Endothelial cell of umbilical vein (primary cell): ENCODE data around the gene ANKUB1. TPM values are rescaled to one million over a fixed set of nuclear protein-coding genes. Genes with fewer than 3 reads are reported as not detected.

Source experiments
- BruUV-seq: library from RNA; stranded (reverse); fragments of 400-500 nt; replicated peaks from 2 replicates; lab custom pipeline; 2021; lab: Mats Ljungman, UMichigan
- CTCF ChIA-PET: fragments of 300-600, 350-600 bp; sonication (Branson Sonifier 250); formaldehyde crosslinking; loops from one replicate; lab custom pipeline; 2021; ENCODE audit warnings: antibody characterized with exemption, inconsistent platforms; lab: Charles Lee
- POLR2A ChIA-PET: fragments of 300-600, 350-600 bp; sonication (Branson Sonifier 250); formaldehyde crosslinking; loops from one replicate; lab custom pipeline; 2021; ENCODE audit warnings: antibody characterized with exemption, inconsistent platforms; lab: Charles Lee
- DNase-seq: peaks from one replicate; pipeline ENCODE4 v3.0.0-alpha.2; 2011; ENCODE audit warnings: low read depth, low spot score
- FAIRE-seq: peaks from 2 replicates; lab custom pipeline; 2011; peaks lifted over from hg19 to GRCh38; lab: Jason Lieb, UNC
- H2AFZ ChIP-seq: 2 replicates; pipeline ENCODE4 v1.6.0; 2012; ENCODE audit warnings: low read depth, low read length, control low read depth, inconsistent platforms
- H3K27ac ChIP-seq: 2 replicates; pipeline ENCODE4 v1.5.1; 2011; ENCODE audit warnings: low read depth, mild to moderate bottlenecking, control low read depth, low read length, moderate library complexity; ENCODE audit not compliant: insufficient read depth
- H3K27me3 ChIP-seq, 2 experiments: 2 replicates each; pipeline versions ENCODE4 v1.6.0 to v1.6.1; 2011; ENCODE audit warnings: low read length in 2 of 2, mixed read lengths in 1 of 2; ENCODE audit not compliant: control insufficient read depth in 2 of 2, insufficient read depth in 2 of 2
- H3K36me3 ChIP-seq, 2 experiments: 2 replicates in 1 of 2; 3 replicates in 1 of 2; pipeline ENCODE4 v1.5.1; 2011; ENCODE audit warnings: low read length in 2 of 2, mild to moderate bottlenecking in 1 of 2, moderate library complexity in 1 of 2; ENCODE audit not compliant: control insufficient read depth in 2 of 2, insufficient read depth in 2 of 2; ENCODE audit errors: extremely low read depth in 1 of 2
- H3K4me1 ChIP-seq: 3 replicates; pipeline ENCODE4 v1.5.1; 2011; ENCODE audit warnings: mild to moderate bottlenecking, low read length; ENCODE audit not compliant: control insufficient read depth, insufficient read depth; ENCODE audit errors: extremely low read depth
- H3K4me2 ChIP-seq: 2 replicates; pipeline ENCODE4 v1.6.1; 2011; ENCODE audit warnings: low read length, control low read depth, mixed read lengths; ENCODE audit not compliant: insufficient read depth
- H3K4me3 ChIP-seq, 3 experiments: fragments of 200-600 bp in 1 of 3; sonication (generic), shearing (Covaris generic) in 1 of 3; replicated peaks in 1 of 3; 2 replicates each; pipeline ENCODE4 v1.5.1; 2011 to 2016; ENCODE audit warnings: control low read depth in 3 of 3, low read length in 3 of 3, mild to moderate bottlenecking in 2 of 3, inconsistent platforms in 1 of 3, low read depth in 1 of 3, moderate library complexity in 1 of 3; ENCODE audit not compliant: insufficient read depth in 1 of 3
- H3K79me2 ChIP-seq: 2 replicates; pipeline ENCODE4 v1.6.0; 2012; ENCODE audit warnings: low read length, inconsistent platforms; ENCODE audit not compliant: control insufficient read depth, insufficient read depth
- H3K9ac ChIP-seq: replicated peaks from 2 replicates; pipeline ENCODE3; 2011; ENCODE audit warnings: low read length, control low read depth; ENCODE audit not compliant: insufficient read depth; ENCODE audit errors: extremely low read depth
- H3K9me1 ChIP-seq: replicated peaks from 3 replicates; pipeline ENCODE4 v1.6.0; 2011; ENCODE audit warnings: mild to moderate bottlenecking, low read length; ENCODE audit not compliant: control insufficient read depth, insufficient read depth; ENCODE audit errors: extremely low read depth
- H3K9me3 ChIP-seq: replicated peaks from 2 replicates; pipeline ENCODE4 v1.5.1; 2012; ENCODE audit warnings: low read length, inconsistent platforms; ENCODE audit not compliant: control insufficient read depth, insufficient read depth
- H4K20me1 ChIP-seq: replicated peaks from 2 replicates; pipeline ENCODE3; 2011; ENCODE audit warnings: mild to moderate bottlenecking, low read length; ENCODE audit not compliant: control insufficient read depth, insufficient read depth; ENCODE audit errors: extremely low read depth
- EZH2 ChIP-seq: IDR thresholded peaks from 2 replicates; pipeline ENCODE4 v1.6.1; 2012; ENCODE audit warnings: borderline replicate concordance, low read depth, mild to moderate bottlenecking, moderate library complexity, low read length, inconsistent platforms; ENCODE audit not compliant: severe bottlenecking
- FOS ChIP-seq: IDR thresholded peaks from 2 replicates; pipeline ENCODE4 v1.6.1; 2011; ENCODE audit warnings: mild to moderate bottlenecking, low read length, moderate library complexity, borderline replicate concordance; ENCODE audit not compliant: insufficient read depth
- GATA2 ChIP-seq: IDR thresholded peaks from 2 replicates; pipeline ENCODE4 v1.7.0; 2011; ENCODE audit warnings: low read depth, mild to moderate bottlenecking, moderate library complexity, mixed read lengths, low read length; ENCODE audit not compliant: insufficient read length, insufficient read depth
- JUN ChIP-seq: IDR thresholded peaks from 2 replicates; pipeline ENCODE4 v1.6.1; 2011; ENCODE audit warnings: borderline replicate concordance, low read depth; ENCODE audit not compliant: insufficient read length, insufficient read depth
- MYC ChIP-seq: IDR thresholded peaks from one replicate; pipeline ENCODE4 v1.6.1; 2011; ENCODE audit warnings: mild to moderate bottlenecking, low read depth, low read length
- POLR2A ChIP-seq: IDR thresholded peaks from 2 replicates; pipeline ENCODE4 v1.6.1; 2012; ENCODE audit warnings: low read depth, mild to moderate bottlenecking, control low read depth, low read length
- POLR2AphosphoS5 ChIP-seq: IDR thresholded peaks from 2 replicates; pipeline ENCODE4 v1.6.1; 2012; ENCODE audit warnings: low read depth, mild to moderate bottlenecking, control low read depth, low read length, moderate library complexity; ENCODE audit not compliant: insufficient read depth
- dilution Hi-C: fragments of 300-500 bp; cut with MboI; formaldehyde crosslinking; loops from one replicate; pipeline ENCODE4 v1.15.0; 2019; ENCODE audit warnings: low sequenced_read_pairs; ENCODE audit not compliant: extremely low pct_ligation_motif_present
- intact Hi-C: fragments of 100-400 bp; cut with micrococcal nuclease; formaldehyde crosslinking; loops from one replicate; pipeline ENCODE4 v1.10.0; 2022
- polyA plus RNA-seq, 4 experiments: library from polyadenylated mRNA; depleted of rRNA in 3 of 4; stranded (reverse) in 3 of 4; unstranded in 1 of 4; fragments of >200 nt; gene quantifications; 2 replicates each; pipeline versions ENCODE4 v1.2.1 to v1.2.3, GENCODE V29; 2011 to 2012; ENCODE audit warnings: missing spikeins in 1 of 4
- total RNA-seq: library from RNA; stranded (reverse); gene quantifications from 2 replicates; pipeline ENCODE4 v1.2.3, GENCODE V29; 2021
- TF ChIP-seq, protein P1 (sequence below), 2 donors: IDR thresholded peaks; 1 replicate in 1 of 2; 2 replicates in 1 of 2; pipeline ENCODE4 v1.5.1; 2011; ENCODE audit warnings: low read length in 2 of 2, mild to moderate bottlenecking in 2 of 2, moderate library complexity in 2 of 2, control low read depth in 1 of 2, inconsistent platforms in 1 of 2, low read depth in 1 of 2; ENCODE audit not compliant: insufficient read depth in 1 of 2; ENCODE audit errors: extremely low read depth in 1 of 2
- TF ChIP-seq, protein P2 (sequence below): IDR thresholded peaks from 2 replicates; pipeline ENCODE4 v1.6.1; 2011; ENCODE audit not compliant: insufficient read depth, insufficient read length

The ANKUB1 gene
- total and polyA plus RNA-seq, 2 donors (not counting 3 experiments of a cell fraction or from before 2014, with no cell fraction given): not detected

DNA sequence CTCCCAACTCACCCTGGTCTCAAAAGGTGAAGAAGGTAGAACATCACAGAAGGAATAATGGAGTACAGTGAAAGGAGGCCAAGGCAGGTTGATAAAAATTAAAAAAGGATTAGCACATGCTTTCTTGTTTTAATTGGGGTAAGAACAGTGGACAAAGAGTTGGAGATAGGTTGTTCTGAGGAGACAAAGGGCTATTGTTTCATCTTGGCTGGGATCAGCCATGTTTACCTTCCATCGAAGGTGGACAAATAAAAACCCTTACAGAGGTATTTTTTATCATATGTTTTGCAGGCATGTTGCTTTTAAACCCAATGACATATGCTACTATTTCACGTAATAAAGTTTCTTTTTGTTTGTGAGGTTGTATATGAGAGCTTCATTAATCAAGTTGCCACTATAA lies 53.0 kb downstream of the ANKUB1 start:
- POLR2A ChIA-PET: no interaction called here
- H3K4me3 ChIP-seq: no peak overlapping the region
- no peaks in the 10 kb centered on the region for H4K20me1 ChIP-seq
- no peak overlapping the region for H3K9ac ChIP-seq
- H3K9me1 ChIP-seq: no peaks in the 10 kb centered on the region
- no peaks in the 10 kb centered on the region for H3K9me3 ChIP-seq
- FAIRE-seq: no peak
- H3K4me1 ChIP-seq: no peaks in the 10 kb centered on the region
- peaks cover 2% of the 10 kb centered on the region for H3K79me2 ChIP-seq
- intact Hi-C loops (no loop called here), dilution Hi-C loops (loop anchor here (25.0 kb wide), 1 partner anchor 227 kb away; no protein-coding TSS in a partner anchor)
- no peak for DNase-seq
- CTCF ChIA-PET: interaction anchor here (1.8 kb wide), 1 partner anchor 13 kb away, joined by 7 read pairs; the partner anchor contains the start of gene COMMD2
- no peaks in the 10 kb centered on the region for H3K27me3 ChIP-seq
- H3K4me2 ChIP-seq: no peak overlapping the region
- peaks cover 0 to 5% of the 10 kb centered on the region in 2 experiments for H3K36me3 ChIP-seq
- H2AFZ ChIP-seq: no peak overlapping the region
- H3K27ac ChIP-seq: no peak overlapping the region
- TF ChIP-seq, protein P1, sequence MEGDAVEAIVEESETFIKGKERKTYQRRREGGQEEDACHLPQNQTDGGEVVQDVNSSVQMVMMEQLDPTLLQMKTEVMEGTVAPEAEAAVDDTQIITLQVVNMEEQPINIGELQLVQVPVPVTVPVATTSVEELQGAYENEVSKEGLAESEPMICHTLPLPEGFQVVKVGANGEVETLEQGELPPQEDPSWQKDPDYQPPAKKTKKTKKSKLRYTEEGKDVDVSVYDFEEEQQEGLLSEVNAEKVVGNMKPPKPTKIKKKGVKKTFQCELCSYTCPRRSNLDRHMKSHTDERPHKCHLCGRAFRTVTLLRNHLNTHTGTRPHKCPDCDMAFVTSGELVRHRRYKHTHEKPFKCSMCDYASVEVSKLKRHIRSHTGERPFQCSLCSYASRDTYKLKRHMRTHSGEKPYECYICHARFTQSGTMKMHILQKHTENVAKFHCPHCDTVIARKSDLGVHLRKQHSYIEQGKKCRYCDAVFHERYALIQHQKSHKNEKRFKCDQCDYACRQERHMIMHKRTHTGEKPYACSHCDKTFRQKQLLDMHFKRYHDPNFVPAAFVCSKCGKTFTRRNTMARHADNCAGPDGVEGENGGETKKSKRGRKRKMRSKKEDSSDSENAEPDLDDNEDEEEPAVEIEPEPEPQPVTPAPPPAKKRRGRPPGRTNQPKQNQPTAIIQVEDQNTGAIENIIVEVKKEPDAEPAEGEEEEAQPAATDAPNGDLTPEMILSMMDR (IDR thresholded peaks at IDR 0.05; ENCODE audit: extremely low read depth in 1 of 2, insufficient read depth in 1 of 2, low read depth in 1 of 2, low read length in 2 of 2): no peak
- TF ChIP-seq EZH2 (no peak), POLR2AphosphoS5 (no peak), FOS (no peak), JUN (no peak), GATA2 (no peak), POLR2A (no peak), MYC (no peak)
- TF ChIP-seq, protein P2, sequence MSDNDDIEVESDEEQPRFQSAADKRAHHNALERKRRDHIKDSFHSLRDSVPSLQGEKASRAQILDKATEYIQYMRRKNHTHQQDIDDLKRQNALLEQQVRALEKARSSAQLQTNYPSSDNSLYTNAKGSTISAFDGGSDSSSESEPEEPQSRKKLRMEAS: no peak
- no TSS peak for BruUV-seq
